Adrenal gland (tissue), 12 donors: Measurements from ENCODE around the gene REEP3. TPM values are rescaled to one million over a fixed set of nuclear protein-coding genes. Genes with fewer than 3 reads are reported as not detected.

Source experiments
- DNase-seq, 7 donors: peaks; one replicate each; pipeline ENCODE4 v3.0.0-alpha.2; 2019 to 2020
- H3K27ac ChIP-seq, 5 donors: fragments of 200-600 bp; sonication (generic) in 4 of 5; 1 replicate in 3 of 5; 2 replicates in 2 of 5; pipeline versions ENCODE4 v1.5.1 to v1.8.0; 2016 to 2020; ENCODE audit warnings: mild to moderate bottlenecking in 1 of 5
- H3K27me3 ChIP-seq: fragments of 200-600 bp; 2 replicates; pipeline ENCODE4 v1.8.0; 2021
- H3K36me3 ChIP-seq, 2 donors: fragments of 200-600 bp; replicated peaks in 1 of 2; 1 replicate in 1 of 2; 2 replicates in 1 of 2; pipeline versions ENCODE4 v1.5.1 to v1.8.0; 2018 to 2022
- H3K4me1 ChIP-seq, 2 donors: fragments of 200-600 bp; replicated peaks in 1 of 2; 1 replicate in 1 of 2; 2 replicates in 1 of 2; pipeline versions ENCODE4 v1.5.1 to v1.8.0; 2018 to 2021
- H3K4me3 ChIP-seq, 4 donors: fragments of 200-600 bp; sonication (generic) in 3 of 4; one replicate each; pipeline ENCODE4 v1.5.1; 2016 to 2018
- H3K9me3 ChIP-seq, 3 donors: fragments of 200-600 bp; sonication (generic) in 1 of 3; replicated peaks in 1 of 3; 1 replicate in 2 of 3; 2 replicates in 1 of 3; pipeline versions ENCODE4 v1.5.1 to v1.8.0; 2016 to 2021
- POLR2A ChIP-seq, 2 donors: fragments of 450-650 bp; IDR thresholded peaks; one replicate each; pipeline ENCODE4 v1.6.1; 2017; ENCODE audit warnings: antibody characterized with exemption in 2 of 2, mild to moderate bottlenecking in 2 of 2, moderate library complexity in 1 of 2
- WGBS, 4 donors: extraction: QIAGEN DNeasy Blood & Tissue Kit in 2 of 4; methylation state at CpG; one replicate each; pipeline versions ENCODE4 v1.1.5 to v1.1.7; 2013 to 2017; 5-methylcytosine and 5-hydroxymethylcytosine counted together
- intact Hi-C, 2 donors: fragments of 100-400 bp; cut with DNase I; formaldehyde crosslinking; loops; one replicate each; pipeline versions ENCODE4 v1.14.1 to v1.15.0; 2022 to 2023
- polyA plus RNA-seq, 3 donors: library from polyadenylated mRNA; stranded (reverse); fragments of 200-250 nt in 2 of 3; fragments of 350-450 nt in 1 of 3; fragmentation: Illumina TruSeq in 1 of 3; extraction: RNeasy Lipid Tissue Mini Kit (QIAGEN cat#74804) in 1 of 3; gene quantifications; one replicate each; pipeline ENCODE4 v1.2.3, GENCODE V29; 2013 to 2014
- total RNA-seq, 9 donors: library from RNA; depleted of rRNA in 4 of 9; stranded (reverse); fragments of >200 nt in 4 of 9; fragments of 120-200 nt in 1 of 9; fragmentation: NEBNext Ultra II Directional in 1 of 9; extraction: Animal tissue kit (Norgen Biotek cat#: 25700) in 1 of 9; gene quantifications; one replicate each; pipeline versions ENCODE4 v1.1.0 to v1.2.4, GENCODE V29; 2013 to 2023
- TF ChIP-seq, protein P1 (sequence below), 6 experiments: fragments of 450-650 bp in 4 of 6; fragments of 200-600 bp in 2 of 6; sonication (generic) in 1 of 6; IDR thresholded peaks; 1 replicate in 5 of 6; 2 replicates in 1 of 6; pipeline versions ENCODE4 v1.5.1 to v1.8.0; 2016 to 2021; ENCODE audit warnings: antibody characterized with exemption in 6 of 6, mild to moderate bottlenecking in 2 of 6, moderate library complexity in 1 of 6
- donor health status: healthy with polysubstance abuse.
- donor health status: Bipolar disorder and iron deficiency.
- donor health status: DM: yes; HTN: yes; CAD: no.
- donor health status: DM: no; HTN: no; CAD: no.
- donor health status: DM: no; HTN: no; CAD: no.
- donor health status: DM: yes; HTN: yes; CAD: no.

Gene REEP3
- total and polyA plus RNA-seq, 12 donors = 5.1 to 79.8 (median 48.1) TPM

DNA sequence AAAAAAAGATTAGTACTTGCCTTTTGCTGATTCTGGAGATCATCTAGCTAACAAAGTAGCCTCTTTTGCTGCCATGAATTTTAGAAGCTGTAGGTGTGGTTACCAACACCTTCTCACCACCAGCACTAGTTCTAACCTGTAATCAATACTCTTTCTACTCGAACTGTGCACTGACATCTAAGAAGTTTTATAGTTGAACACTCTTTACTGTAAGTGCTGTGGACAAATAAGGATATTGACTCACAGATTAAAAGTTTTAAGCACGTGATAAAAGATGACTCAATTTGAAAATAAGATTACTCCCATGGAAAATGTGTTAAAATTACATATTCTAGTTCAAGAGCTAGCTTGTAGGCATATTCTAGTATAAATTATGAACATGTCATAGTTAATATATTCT is 89.9 kb downstream of the REEP3 start:
- DNase-seq = no peak
- no peaks in the 10 kb centered on the region for H3K4me1 ChIP-seq
- intact Hi-C loops = no loop called here
- 59 to 64% (median 63%) methylated on average over 2 of the region's 2 CpGs for WGBS, 4 donors
- no peaks in the 10 kb centered on the region for H3K9me3 ChIP-seq
- TF ChIP-seq POLR2A (IDR thresholded peaks at IDR 0.05) = no peak
- TF ChIP-seq, protein P1, sequence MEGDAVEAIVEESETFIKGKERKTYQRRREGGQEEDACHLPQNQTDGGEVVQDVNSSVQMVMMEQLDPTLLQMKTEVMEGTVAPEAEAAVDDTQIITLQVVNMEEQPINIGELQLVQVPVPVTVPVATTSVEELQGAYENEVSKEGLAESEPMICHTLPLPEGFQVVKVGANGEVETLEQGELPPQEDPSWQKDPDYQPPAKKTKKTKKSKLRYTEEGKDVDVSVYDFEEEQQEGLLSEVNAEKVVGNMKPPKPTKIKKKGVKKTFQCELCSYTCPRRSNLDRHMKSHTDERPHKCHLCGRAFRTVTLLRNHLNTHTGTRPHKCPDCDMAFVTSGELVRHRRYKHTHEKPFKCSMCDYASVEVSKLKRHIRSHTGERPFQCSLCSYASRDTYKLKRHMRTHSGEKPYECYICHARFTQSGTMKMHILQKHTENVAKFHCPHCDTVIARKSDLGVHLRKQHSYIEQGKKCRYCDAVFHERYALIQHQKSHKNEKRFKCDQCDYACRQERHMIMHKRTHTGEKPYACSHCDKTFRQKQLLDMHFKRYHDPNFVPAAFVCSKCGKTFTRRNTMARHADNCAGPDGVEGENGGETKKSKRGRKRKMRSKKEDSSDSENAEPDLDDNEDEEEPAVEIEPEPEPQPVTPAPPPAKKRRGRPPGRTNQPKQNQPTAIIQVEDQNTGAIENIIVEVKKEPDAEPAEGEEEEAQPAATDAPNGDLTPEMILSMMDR (IDR thresholded peaks at IDR 0.05) = no peak
- H3K4me3 ChIP-seq = no peak overlapping the region
- no peaks in the 10 kb centered on the region for H3K36me3 ChIP-seq
- no peak overlapping the region for H3K27ac ChIP-seq
- H3K27me3 ChIP-seq = no peaks in the 10 kb centered on the region

DNA sequence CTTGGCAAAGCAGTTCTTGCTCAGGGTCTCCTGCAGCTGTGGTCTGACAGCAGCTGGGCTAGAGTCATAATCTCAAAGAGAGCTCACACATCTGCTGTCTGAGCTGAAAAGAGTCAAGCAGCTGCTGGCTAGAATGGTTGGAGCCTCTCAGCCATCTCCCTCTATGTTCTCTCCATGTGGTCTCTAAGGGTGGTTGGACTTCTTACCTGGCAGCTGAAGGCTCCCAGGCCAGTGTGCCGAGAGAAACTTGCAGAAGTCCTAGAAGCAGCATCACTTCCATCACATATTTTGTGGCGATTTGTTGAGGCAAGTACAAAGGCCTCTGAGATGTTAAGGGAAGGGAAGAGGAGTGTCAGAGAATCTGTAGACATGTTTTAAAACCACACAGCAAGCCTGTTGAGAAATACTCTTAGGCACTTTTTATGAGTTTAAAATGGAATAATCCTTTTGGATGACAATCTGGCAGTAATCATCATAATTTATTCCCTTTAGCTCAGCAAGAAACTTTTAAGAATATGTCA is 93.2 kb downstream of the REEP3 start:
- intact Hi-C loops = no loop called here
- H3K4me1 ChIP-seq = no peaks in the 10 kb centered on the region
- no peak for DNase-seq
- H3K9me3 ChIP-seq = no peaks in the 10 kb centered on the region
- no peak overlapping the region for H3K27ac ChIP-seq
- no peak overlapping the region for H3K4me3 ChIP-seq
- TF ChIP-seq, protein P1 (IDR thresholded peaks at IDR 0.05) = no peak
- TF ChIP-seq POLR2A (IDR thresholded peaks at IDR 0.05) = no peak
- H3K36me3 ChIP-seq = no peaks in the 10 kb centered on the region
- 83 to 84% (median 83%) methylated on average over 2 of the region's 2 CpGs for WGBS, 4 donors
- no peaks in the 10 kb centered on the region for H3K27me3 ChIP-seq

DNA sequence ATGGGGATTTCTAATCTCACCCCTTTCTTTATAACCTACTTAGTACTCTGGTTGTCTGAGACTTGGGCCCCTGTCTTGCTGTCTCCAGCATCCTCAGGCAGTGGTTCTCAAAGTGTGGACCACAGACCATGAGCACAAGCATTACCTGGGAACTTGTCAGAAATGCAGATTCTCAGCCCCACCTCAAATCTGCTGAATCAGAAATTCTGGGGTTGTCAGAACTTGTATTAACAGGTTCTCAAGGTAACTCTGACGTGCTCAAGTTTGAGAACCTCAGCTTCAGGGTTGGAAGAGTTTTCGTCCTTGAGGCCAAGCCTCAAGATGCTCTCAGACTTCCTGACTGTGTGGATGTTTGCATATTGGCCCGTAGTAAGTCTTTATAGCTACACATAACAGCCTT is 97.4 kb downstream of the REEP3 start:
- H3K9me3 ChIP-seq = no peaks in the 10 kb centered on the region
- H3K4me1 ChIP-seq = no peaks in the 10 kb centered on the region
- TF ChIP-seq POLR2A (IDR thresholded peaks at IDR 0.05) = no peak
- TF ChIP-seq, protein P1 (IDR thresholded peaks at IDR 0.05) = no peak
- no peak overlapping the region for H3K27ac ChIP-seq
- 88 to 96% (median 92%) methylated on average over 3 of the region's 3 CpGs for WGBS, 4 donors
- peaks cover 0 to 5% of the 10 kb centered on the region in 2 donors for H3K36me3 ChIP-seq
- H3K4me3 ChIP-seq = no peak overlapping the region
- no peak for DNase-seq
- no peaks in the 10 kb centered on the region for H3K27me3 ChIP-seq
- intact Hi-C loops = no loop called here

DNA sequence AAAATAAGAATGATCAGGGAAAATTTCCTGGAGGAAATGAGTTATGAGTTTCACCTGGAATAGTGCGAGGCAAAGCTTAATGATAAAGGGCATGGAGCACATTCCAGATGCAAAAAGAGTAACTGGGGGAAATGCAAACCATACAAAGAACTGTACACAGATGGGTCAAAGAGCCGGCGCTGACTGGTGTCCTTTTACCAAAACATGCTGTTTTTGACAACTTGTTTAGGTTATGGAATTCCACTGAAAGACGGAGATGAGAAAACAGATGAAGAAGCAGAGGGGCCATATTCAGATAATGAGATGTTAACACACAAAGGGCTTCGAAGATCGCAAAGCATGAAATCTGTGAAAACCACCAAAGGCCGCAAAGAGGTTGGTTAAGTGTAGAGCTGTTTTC is 98.2 kb downstream of the REEP3 start:
- DNase-seq = no peak
- no peaks in the 10 kb centered on the region for H3K9me3 ChIP-seq
- TF ChIP-seq POLR2A (IDR thresholded peaks at IDR 0.05) = no peak
- TF ChIP-seq, protein P1 (IDR thresholded peaks at IDR 0.05) = no peak
- no peak overlapping the region for H3K4me3 ChIP-seq
- no peaks in the 10 kb centered on the region for H3K27me3 ChIP-seq
- WGBS, 4 donors = 96 to 98% (median 97%) methylated on average over 7 of the region's 7 CpGs
- intact Hi-C loops = no loop called here
- no peak overlapping the region for H3K27ac ChIP-seq
- H3K4me1 ChIP-seq = no peaks in the 10 kb centered on the region
- H3K36me3 ChIP-seq = peaks cover 0 to 5% of the 10 kb centered on the region in 2 donors
